HepG2 (cell line): Measurements from ENCODE around the gene CKLF. TPM values are rescaled to one million over a fixed set of nuclear protein-coding genes. Genes with fewer than 3 reads are reported as not detected.
A peak's percentile ranks its signal among the peaks of the same experiment; 100 is the strongest.

Source experiments
- CBX2 ChIP-seq, 2 experiments: fragments of 200-600 bp in 1 of 2; sonication (generic); formaldehyde crosslinking in 1 of 2; IDR thresholded peaks; 2 replicates each; pipeline versions ENCODE4 v1.7.0 to v1.8.1; 2018 to 2022; ENCODE audit warnings: low read depth in 2 of 2, low read length in 1 of 2, mild to moderate bottlenecking in 1 of 2, missing genetic modification reagents in 1 of 2
- CTCF ChIP-seq: sonication (generic); formaldehyde crosslinking; IDR thresholded peaks from 2 replicates; pipeline ENCODE4 v1.5.0; 2020; ENCODE audit warnings: mild to moderate bottlenecking, missing genetic modification reagents, moderate library complexity
- E2F1 ChIP-seq: sonication (generic); formaldehyde crosslinking; IDR thresholded peaks from 2 replicates; pipeline ENCODE4 v1.5.0; 2020; ENCODE audit warnings: missing genetic modification reagents
- FOSL1 ChIP-seq: sonication (generic); formaldehyde crosslinking; IDR thresholded peaks from 2 replicates; pipeline ENCODE4 v1.9.0; 2021; ENCODE audit warnings: missing genetic modification reagents, borderline replicate concordance
- NAIF1 ChIP-seq: sonication (generic); formaldehyde crosslinking; IDR thresholded peaks from 2 replicates; pipeline ENCODE4 v1.5.0; 2020; ENCODE audit warnings: mild to moderate bottlenecking, missing genetic modification reagents, borderline replicate concordance
- NKX3-1 ChIP-seq: sonication (generic); formaldehyde crosslinking; IDR thresholded peaks from 2 replicates; pipeline ENCODE4 v1.5.0; 2020; ENCODE audit warnings: missing genetic modification reagents
- SALL1 ChIP-seq: sonication (generic); formaldehyde crosslinking; IDR thresholded peaks from 2 replicates; pipeline ENCODE4 v1.8.0; 2022; ENCODE audit warnings: mild to moderate bottlenecking, missing genetic modification reagents
- TFE3 ChIP-seq: IDR thresholded peaks from 2 replicates; pipeline ENCODE4 v1.6.1; 2016
- ZBTB34 ChIP-seq: sonication (generic); formaldehyde crosslinking; IDR thresholded peaks from 2 replicates; pipeline ENCODE4 v1.8.0; 2022; ENCODE audit warnings: mild to moderate bottlenecking, missing genetic modification reagents
- ZNF180 ChIP-seq: sonication (generic); formaldehyde crosslinking; IDR thresholded peaks from 2 replicates; pipeline ENCODE4 v1.4.0; 2020; ENCODE audit warnings: low read depth, missing genetic modification reagents, borderline replicate concordance
- ZNF563 ChIP-seq: sonication (generic); formaldehyde crosslinking; IDR thresholded peaks from 2 replicates; pipeline ENCODE4 v1.8.0; 2022; ENCODE audit warnings: mild to moderate bottlenecking, moderate library complexity, missing genetic modification reagents
- ZNF652 ChIP-seq: IDR thresholded peaks from 2 replicates; pipeline ENCODE4 v1.6.1; 2016; ENCODE audit warnings: low read depth, borderline replicate concordance
- ZNF772 ChIP-seq: sonication (generic); formaldehyde crosslinking; IDR thresholded peaks from 2 replicates; pipeline ENCODE4 v1.5.0; 2020; ENCODE audit warnings: mild to moderate bottlenecking, missing genetic modification reagents
- ZSCAN12 ChIP-seq: sonication (generic); formaldehyde crosslinking; IDR thresholded peaks from 2 replicates; pipeline ENCODE4 v1.9.0; 2021; ENCODE audit warnings: mild to moderate bottlenecking, missing genetic modification reagents
- ZSCAN31 ChIP-seq: sonication (generic); formaldehyde crosslinking; IDR thresholded peaks from 2 replicates; pipeline ENCODE4 v1.5.0; 2020; ENCODE audit warnings: low read depth, mild to moderate bottlenecking, missing genetic modification reagents
- polyA plus RNA-seq, 8 experiments: library from polyadenylated mRNA; depleted of rRNA in 3 of 8; stranded (reverse) in 7 of 8; unstranded in 1 of 8; fragments of >200 nt; fragmentation: Illumina TruSeq in 4 of 8; extraction: Trizol in 4 of 8; gene quantifications; 2 replicates each; pipeline versions ENCODE4 v1.2.1 to v1.2.3, GENCODE V29; 2011 to 2016; ENCODE audit warnings: low read depth in 4 of 8, missing spikeins in 1 of 8, mixed read lengths in 1 of 8; ENCODE audit not compliant: insufficient read depth in 1 of 8
- total RNA-seq, 5 experiments: library from RNA; depleted of rRNA; stranded (reverse); fragments of >200 nt; fragmentation: Illumina TruSeq; extraction: Trizol; gene quantifications; 2 replicates each; pipeline ENCODE4 v1.2.3, GENCODE V29; 2016; ENCODE audit warnings: low read depth in 1 of 5
- TF ChIP-seq, protein P1 (sequence below): sonication (generic); formaldehyde crosslinking; IDR thresholded peaks from 2 replicates; pipeline ENCODE4 v1.4.0; 2020; ENCODE audit warnings: missing genetic modification reagents
- TF ChIP-seq, protein P2 (sequence below): fragments of 450-650 bp; IDR thresholded peaks from 2 replicates; pipeline ENCODE4 v1.6.1; 2016

Gene CKLF
- total and polyA plus RNA-seq, 2 of the 13 experiments (the other 11 are each of a cell fraction or from before 2014, with no cell fraction given) = 120 to 167 TPM

- TF ChIP-seq, protein P1, sequence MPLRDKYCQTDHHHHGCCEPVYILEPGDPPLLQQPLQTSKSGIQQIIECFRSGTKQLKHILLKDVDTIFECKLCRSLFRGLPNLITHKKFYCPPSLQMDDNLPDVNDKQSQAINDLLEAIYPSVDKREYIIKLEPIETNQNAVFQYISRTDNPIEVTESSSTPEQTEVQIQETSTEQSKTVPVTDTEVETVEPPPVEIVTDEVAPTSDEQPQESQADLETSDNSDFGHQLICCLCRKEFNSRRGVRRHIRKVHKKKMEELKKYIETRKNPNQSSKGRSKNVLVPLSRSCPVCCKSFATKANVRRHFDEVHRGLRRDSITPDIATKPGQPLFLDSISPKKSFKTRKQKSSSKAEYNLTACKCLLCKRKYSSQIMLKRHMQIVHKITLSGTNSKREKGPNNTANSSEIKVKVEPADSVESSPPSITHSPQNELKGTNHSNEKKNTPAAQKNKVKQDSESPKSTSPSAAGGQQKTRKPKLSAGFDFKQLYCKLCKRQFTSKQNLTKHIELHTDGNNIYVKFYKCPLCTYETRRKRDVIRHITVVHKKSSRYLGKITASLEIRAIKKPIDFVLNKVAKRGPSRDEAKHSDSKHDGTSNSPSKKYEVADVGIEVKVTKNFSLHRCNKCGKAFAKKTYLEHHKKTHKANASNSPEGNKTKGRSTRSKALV (CRISPR knock-in tag) = peak; percentile 92
- TF ChIP-seq CBX2 (IDR thresholded peaks at IDR 0.05; ENCODE audit: low read depth, low read length) (no peak), CBX2 (CRISPR knock-in tag; IDR thresholded peaks at IDR 0.05; ENCODE audit: low read depth) (0 out of 2 replicates have a peak, but pooled peaks have one; percentile 85), ZSCAN12 (CRISPR knock-in tag) (peak; percentile 98; the same call in 1 of the 2 replicates), ZNF652 (peak; percentile 11; the same call in 1 of the 2 replicates), ZNF180 (CRISPR knock-in tag) (no peak; the same call in 1 of the 2 replicates), FOSL1 (CRISPR knock-in tag) (peak; percentile 8; the same call in 1 of the 2 replicates), CTCF (CRISPR knock-in tag) (no peak; the same call in 1 of the 2 replicates), ZNF772 (CRISPR knock-in tag) (peak; percentile 100), NAIF1 (CRISPR knock-in tag) (peak; percentile 94; the same call in 1 of the 2 replicates), NKX3-1 (CRISPR knock-in tag) (peak; percentile 99), E2F1 (CRISPR knock-in tag) (peak; percentile 96), ZNF563 (CRISPR knock-in tag) (peak; percentile 99; the same call in 1 of the 2 replicates), TFE3 (CRISPR knock-in tag) (peak; percentile 84), ZBTB34 (CRISPR knock-in tag) (peak; percentile 89), ZSCAN31 (CRISPR knock-in tag) (peak; percentile 99), SALL1 (CRISPR knock-in tag) (peak; percentile 99)
- TF ChIP-seq, protein P2, sequence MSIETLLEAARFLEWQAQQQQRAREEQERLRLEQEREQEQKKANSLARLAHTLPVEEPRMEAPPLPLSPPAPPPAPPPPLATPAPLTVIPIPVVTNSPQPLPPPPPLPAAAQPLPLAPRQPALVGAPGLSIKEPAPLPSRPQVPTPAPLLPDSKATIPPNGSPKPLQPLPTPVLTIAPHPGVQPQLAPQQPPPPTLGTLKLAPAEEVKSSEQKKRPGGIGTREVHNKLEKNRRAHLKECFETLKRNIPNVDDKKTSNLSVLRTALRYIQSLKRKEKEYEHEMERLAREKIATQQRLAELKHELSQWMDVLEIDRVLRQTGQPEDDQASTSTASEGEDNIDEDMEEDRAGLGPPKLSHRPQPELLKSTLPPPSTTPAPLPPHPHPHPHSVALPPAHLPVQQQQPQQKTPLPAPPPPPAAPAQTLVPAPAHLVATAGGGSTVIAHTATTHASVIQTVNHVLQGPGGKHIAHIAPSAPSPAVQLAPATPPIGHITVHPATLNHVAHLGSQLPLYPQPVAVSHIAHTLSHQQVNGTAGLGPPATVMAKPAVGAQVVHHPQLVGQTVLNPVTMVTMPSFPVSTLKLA = no peak
Measured at GRCh38 chr16:66552286-66553177, at the start of gene CKLF (continued).
